Measurements from ENCODE around the gene EARS2. TPM values are rescaled to one million over a fixed set of nuclear protein-coding genes. Genes with fewer than 3 reads are reported as not detected.

The EARS2 gene
- total RNA-seq, 1 donor from 2014 or later: 26.1 TPM

DNA sequence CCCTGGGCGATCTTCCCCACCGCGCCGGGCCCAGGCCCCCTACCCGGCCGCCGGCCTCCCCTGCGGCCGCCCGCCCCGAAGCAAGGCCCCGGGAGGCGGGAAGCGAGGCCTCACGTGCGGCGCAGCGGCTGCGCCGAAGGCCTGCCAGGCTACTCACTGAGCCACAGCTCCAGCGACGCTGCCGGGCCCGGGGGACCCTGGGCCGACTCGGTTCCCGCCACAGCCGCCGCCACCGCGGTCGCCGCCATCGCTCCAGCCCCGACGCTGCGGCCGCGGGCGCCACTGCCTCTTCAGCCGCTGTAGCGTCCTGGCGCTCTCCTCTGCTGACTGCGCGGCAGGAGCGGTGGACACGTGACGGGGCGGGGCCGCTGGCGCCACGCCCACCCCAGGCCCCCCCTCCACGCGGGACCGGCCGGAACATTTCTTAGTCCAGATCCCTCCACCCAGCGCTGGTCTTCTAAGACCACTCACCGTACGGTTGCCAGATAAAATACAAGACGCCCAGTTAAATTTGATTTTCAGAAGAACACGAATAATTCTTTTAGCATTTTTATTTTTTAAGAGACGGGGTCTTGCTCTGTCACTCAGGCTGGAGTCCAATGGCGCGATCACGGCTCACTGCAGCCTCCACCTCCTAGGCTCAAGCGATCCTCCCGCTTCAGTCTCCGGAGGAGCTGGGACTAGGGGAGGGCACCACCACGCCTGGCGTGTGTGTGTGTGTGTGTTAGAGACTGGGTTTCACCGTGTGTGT is 46.8 kb downstream of the EARS2 start, which contains the start of gene GGA2:
Gene GGA2, minus strand, starts transcription at position 331 of the 751 bp plus-strand sequence. Its CDS starts 83 bp downstream, at position 248.
- Histone ChIP-seq H3K9me3 (ENCODE audit: control insufficient read depth in 3 of 3, low read length in 3 of 3) (no peaks in the 10 kb centered on the region), H3K9ac (ENCODE audit: low read depth in 1 of 3, low read length in 3 of 3) (peak within 1 kb of the TSS; percentile 68 to 89 (median 80)), H3K27me3 (ENCODE audit: control insufficient read depth in 3 of 3, insufficient read depth in 3 of 3, low read length in 3 of 3) (no peaks in the 10 kb centered on the region), H3K4me3 (ENCODE audit: low read length in 3 of 3) (peak within 1 kb of the TSS; percentile 73 to 84 (median 81)), H3K27ac (ENCODE audit: low read depth, low read length) (peak within 1 kb of the TSS; percentile 64), H3K36me3 (ENCODE audit: control insufficient read depth in 3 of 3, insufficient read depth in 3 of 3, low read length in 3 of 3) (peaks cover 4 to 6% (median 6%) of the 10 kb centered on the region in 3 donors), H3K4me1 (ENCODE audit: control insufficient read depth in 3 of 3, insufficient read depth in 3 of 3, low read length in 3 of 3) (peaks cover 23 to 31% (median 25%) of the 10 kb centered on the region in 3 donors)

DNA sequence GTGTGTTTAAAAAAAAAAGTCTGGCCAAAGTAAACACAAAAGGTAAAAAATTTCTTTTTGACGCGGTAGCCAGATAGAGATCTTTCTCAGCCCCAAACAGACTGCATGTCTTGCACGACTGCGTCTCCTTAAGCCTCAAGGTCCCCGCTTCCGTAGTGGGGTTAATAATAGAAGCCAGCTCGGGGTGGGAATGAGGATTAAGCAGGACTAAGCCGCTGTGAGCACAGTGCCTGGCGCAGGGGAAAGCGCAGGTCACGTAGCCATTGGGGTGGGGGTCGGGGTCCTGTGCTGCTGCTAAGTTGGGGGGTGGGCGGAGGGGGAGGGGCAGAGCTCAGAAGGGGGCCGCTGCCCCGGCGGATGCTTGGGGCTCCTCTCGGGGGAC is 47.4 kb downstream of the EARS2 start:
- peaks cover 28 to 37% (median 29%) of the 10 kb centered on the region in 3 donors for H3K4me1 ChIP-seq (ENCODE audit: control insufficient read depth in 3 of 3, insufficient read depth in 3 of 3, low read length in 3 of 3)
- peak overlapping the region; percentile 68 to 89 (median 80) for H3K9ac ChIP-seq (ENCODE audit: low read depth in 1 of 3, low read length in 3 of 3)

GRCh38 chr16:23509441-23509754 is 47.8 kb downstream of the EARS2 start:
- Histone ChIP-seq H3K27ac (ENCODE audit: low read depth, low read length) (no peak overlapping the region), H3K4me3 (ENCODE audit: low read length in 3 of 3) (peak overlapping the region; percentile 73 to 84 (median 81)), H3K9me3 (ENCODE audit: control insufficient read depth in 3 of 3, low read length in 3 of 3) (no peaks in the 10 kb centered on the region), H3K36me3 (ENCODE audit: control insufficient read depth in 3 of 3, insufficient read depth in 3 of 3, low read length in 3 of 3) (peaks cover 0 to 3% (median 1%) of the 10 kb centered on the region in 3 donors), H3K27me3 (ENCODE audit: control insufficient read depth in 3 of 3, insufficient read depth in 3 of 3, low read length in 3 of 3) (no peaks in the 10 kb centered on the region), H3K9ac (ENCODE audit: low read depth in 1 of 3, low read length in 3 of 3) (peak overlapping the region; percentile 68 to 89 (median 80)), H3K4me1 (ENCODE audit: control insufficient read depth in 3 of 3, insufficient read depth in 3 of 3, low read length in 3 of 3) (peaks cover 32 to 40% (median 33%) of the 10 kb centered on the region in 3 donors)

More for the DNA sequence above, 47.4 kb downstream of the EARS2 start:
- Histone ChIP-seq H3K4me3 (ENCODE audit: low read length in 3 of 3) (peak overlapping the region; percentile 73 to 84 (median 81)), H3K36me3 (ENCODE audit: control insufficient read depth in 3 of 3, insufficient read depth in 3 of 3, low read length in 3 of 3) (peaks cover 3 to 6% (median 5%) of the 10 kb centered on the region in 3 donors), H3K27me3 (ENCODE audit: control insufficient read depth in 3 of 3, insufficient read depth in 3 of 3, low read length in 3 of 3) (no peaks in the 10 kb centered on the region), H3K9me3 (ENCODE audit: control insufficient read depth in 3 of 3, low read length in 3 of 3) (no peaks in the 10 kb centered on the region), H3K27ac (ENCODE audit: low read depth, low read length) (peak overlapping the region; percentile 64)

DNA sequence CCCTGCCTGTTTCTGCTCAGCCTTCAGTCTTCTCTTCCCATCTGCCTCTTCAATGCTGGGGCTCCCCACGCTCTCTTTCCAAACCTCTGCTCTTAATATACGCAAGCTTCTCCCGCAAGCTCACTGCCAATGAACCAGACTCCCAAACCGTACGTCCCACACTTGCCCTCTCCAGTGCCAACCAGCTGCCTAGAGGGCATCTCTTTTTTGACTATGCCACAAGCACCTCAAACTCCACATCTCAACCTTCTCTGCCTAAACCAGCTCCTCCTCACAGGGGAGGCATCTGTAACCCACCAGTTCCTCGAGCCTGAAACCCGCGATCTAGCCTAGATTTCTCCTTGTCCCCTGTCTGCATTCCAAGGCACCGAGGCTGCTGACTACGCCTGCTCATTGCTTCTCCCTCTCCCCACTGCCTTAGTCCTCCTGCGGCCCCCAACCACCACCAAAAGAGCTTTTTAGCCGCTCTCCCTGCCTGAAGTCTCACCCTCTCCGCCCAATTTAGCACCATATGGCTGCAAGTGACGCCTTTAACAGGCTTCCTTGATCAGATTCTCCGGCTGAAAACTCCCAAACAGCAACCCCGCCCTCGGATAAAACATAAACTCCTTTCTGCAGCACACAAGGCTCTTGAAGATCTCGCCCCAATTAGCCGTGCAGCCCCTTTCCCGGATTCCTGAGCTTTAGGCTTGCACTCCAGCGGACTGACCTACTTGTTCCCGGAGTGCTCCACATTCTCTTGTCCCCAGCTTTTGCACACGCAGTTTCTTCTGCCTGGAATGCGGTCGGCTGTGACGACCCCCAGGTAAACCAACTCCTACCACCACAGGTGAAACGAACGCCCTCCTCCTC is 48.3 kb downstream of the EARS2 start:
- Histone ChIP-seq H3K36me3 (ENCODE audit: control insufficient read depth in 3 of 3, insufficient read depth in 3 of 3, low read length in 3 of 3) (peaks cover 0 to 3% (median 0%) of the 10 kb centered on the region in 3 donors), H3K4me3 (ENCODE audit: low read length in 3 of 3) (peak overlapping the region; percentile 73 to 84 (median 81)), H3K9me3 (ENCODE audit: control insufficient read depth in 3 of 3, low read length in 3 of 3) (no peaks in the 10 kb centered on the region), H3K4me1 (ENCODE audit: control insufficient read depth in 3 of 3, insufficient read depth in 3 of 3, low read length in 3 of 3) (peaks cover 37 to 46% (median 39%) of the 10 kb centered on the region in 3 donors), H3K9ac (ENCODE audit: low read depth in 1 of 3, low read length in 3 of 3) (peak overlapping the region; percentile 68 to 89 (median 80)), H3K27me3 (ENCODE audit: control insufficient read depth in 3 of 3, insufficient read depth in 3 of 3, low read length in 3 of 3) (no peaks in the 10 kb centered on the region), H3K27ac (ENCODE audit: low read depth, low read length) (peak overlapping the region; percentile 39)

GRCh38 chr16:23506606-23506994 is 50.5 kb downstream of the EARS2 start:
- no peak overlapping the region for H3K27ac ChIP-seq (ENCODE audit: low read depth, low read length)
- no peak overlapping the region for H3K9ac ChIP-seq (ENCODE audit: low read depth in 1 of 3, low read length in 3 of 3)
- peaks cover 0 to 6% (median 0%) of the 10 kb centered on the region in 3 donors for H3K36me3 ChIP-seq (ENCODE audit: control insufficient read depth in 3 of 3, insufficient read depth in 3 of 3, low read length in 3 of 3)
- no peaks in the 10 kb centered on the region for H3K9me3 ChIP-seq (ENCODE audit: control insufficient read depth in 3 of 3, low read length in 3 of 3)
- peaks cover 37 to 47% (median 39%) of the 10 kb centered on the region in 3 donors for H3K4me1 ChIP-seq (ENCODE audit: control insufficient read depth in 3 of 3, insufficient read depth in 3 of 3, low read length in 3 of 3)
- H3K4me3 ChIP-seq (ENCODE audit: low read length in 3 of 3): no peak overlapping the region
- H3K27me3 ChIP-seq (ENCODE audit: control insufficient read depth in 3 of 3, insufficient read depth in 3 of 3, low read length in 3 of 3): no peaks in the 10 kb centered on the region

DNA sequence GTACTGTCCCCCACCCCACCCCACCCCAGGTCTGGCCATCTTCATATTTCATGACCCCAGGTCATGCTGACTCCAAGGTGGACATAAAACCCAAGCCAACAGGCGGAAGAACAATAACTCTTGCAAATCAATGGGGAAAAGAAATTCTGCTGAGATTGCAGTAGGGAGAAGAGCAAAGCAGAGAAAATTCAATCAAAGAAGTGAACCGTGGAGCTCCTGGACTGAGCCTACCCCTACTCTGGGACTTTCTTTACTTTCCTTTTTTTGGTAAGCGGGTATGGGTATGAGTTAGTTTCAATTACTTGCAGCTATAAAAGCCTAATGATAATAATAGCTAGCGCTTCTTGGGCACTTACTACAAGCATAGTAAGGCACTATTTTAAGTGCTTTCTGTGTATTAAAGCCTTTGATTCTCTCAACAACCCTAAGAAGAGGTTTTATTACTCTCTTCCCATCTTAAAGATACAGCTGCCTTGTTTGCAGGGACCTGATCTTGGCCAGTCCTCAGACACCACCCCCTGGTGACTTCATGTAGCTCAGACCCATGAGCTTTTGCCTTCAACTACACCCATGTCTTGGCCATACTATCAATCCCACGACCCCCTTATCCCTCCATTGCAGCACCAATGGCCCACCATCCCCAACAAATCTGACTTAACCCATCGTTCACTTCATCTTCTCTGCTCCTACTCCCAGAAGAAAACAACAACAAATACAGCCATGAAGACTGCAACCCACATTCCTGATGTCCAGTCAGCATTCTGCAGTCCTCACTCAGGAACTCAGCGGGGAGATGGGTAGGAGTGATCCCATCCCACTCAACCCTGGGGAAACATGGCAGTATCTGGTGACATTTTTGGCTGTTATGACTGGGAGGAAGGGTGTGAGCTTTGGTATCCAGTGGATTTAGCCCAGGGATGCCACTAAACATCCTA is 51.2 kb downstream of the EARS2 start:
- Histone ChIP-seq H3K27me3 (ENCODE audit: control insufficient read depth in 3 of 3, insufficient read depth in 3 of 3, low read length in 3 of 3) (no peaks in the 10 kb centered on the region), H3K4me1 (ENCODE audit: control insufficient read depth in 3 of 3, insufficient read depth in 3 of 3, low read length in 3 of 3) (peaks cover 37 to 51% (median 39%) of the 10 kb centered on the region in 3 donors), H3K9ac (ENCODE audit: low read depth in 1 of 3, low read length in 3 of 3) (peak overlapping the region in 1 of 3 donors; percentile 12), H3K9me3 (ENCODE audit: control insufficient read depth in 3 of 3, low read length in 3 of 3) (no peaks in the 10 kb centered on the region), H3K27ac (ENCODE audit: low read depth, low read length) (peak overlapping the region; percentile 69), H3K36me3 (ENCODE audit: control insufficient read depth in 3 of 3, insufficient read depth in 3 of 3, low read length in 3 of 3) (peaks cover 0 to 6% (median 0%) of the 10 kb centered on the region in 3 donors), H3K4me3 (ENCODE audit: low read length in 3 of 3) (peak overlapping the region in 1 of 3 donors; percentile 13)

GRCh38 chr16:23505180-23505665 is 51.9 kb downstream of the EARS2 start:
- Histone ChIP-seq H3K4me1 (ENCODE audit: control insufficient read depth in 3 of 3, insufficient read depth in 3 of 3, low read length in 3 of 3) (peaks cover 33 to 47% (median 37%) of the 10 kb centered on the region in 3 donors), H3K27ac (ENCODE audit: low read depth, low read length) (peak overlapping the region; percentile 69), H3K36me3 (ENCODE audit: control insufficient read depth in 3 of 3, insufficient read depth in 3 of 3, low read length in 3 of 3) (peaks cover 0 to 7% (median 0%) of the 10 kb centered on the region in 3 donors), H3K9me3 (ENCODE audit: control insufficient read depth in 3 of 3, low read length in 3 of 3) (no peaks in the 10 kb centered on the region), H3K9ac (ENCODE audit: low read depth in 1 of 3, low read length in 3 of 3) (peak overlapping the region in 1 of 3 donors; percentile 1), H3K4me3 (ENCODE audit: low read length in 3 of 3) (peak overlapping the region in 1 of 3 donors; percentile 31), H3K27me3 (ENCODE audit: control insufficient read depth in 3 of 3, insufficient read depth in 3 of 3, low read length in 3 of 3) (no peaks in the 10 kb centered on the region)

DNA sequence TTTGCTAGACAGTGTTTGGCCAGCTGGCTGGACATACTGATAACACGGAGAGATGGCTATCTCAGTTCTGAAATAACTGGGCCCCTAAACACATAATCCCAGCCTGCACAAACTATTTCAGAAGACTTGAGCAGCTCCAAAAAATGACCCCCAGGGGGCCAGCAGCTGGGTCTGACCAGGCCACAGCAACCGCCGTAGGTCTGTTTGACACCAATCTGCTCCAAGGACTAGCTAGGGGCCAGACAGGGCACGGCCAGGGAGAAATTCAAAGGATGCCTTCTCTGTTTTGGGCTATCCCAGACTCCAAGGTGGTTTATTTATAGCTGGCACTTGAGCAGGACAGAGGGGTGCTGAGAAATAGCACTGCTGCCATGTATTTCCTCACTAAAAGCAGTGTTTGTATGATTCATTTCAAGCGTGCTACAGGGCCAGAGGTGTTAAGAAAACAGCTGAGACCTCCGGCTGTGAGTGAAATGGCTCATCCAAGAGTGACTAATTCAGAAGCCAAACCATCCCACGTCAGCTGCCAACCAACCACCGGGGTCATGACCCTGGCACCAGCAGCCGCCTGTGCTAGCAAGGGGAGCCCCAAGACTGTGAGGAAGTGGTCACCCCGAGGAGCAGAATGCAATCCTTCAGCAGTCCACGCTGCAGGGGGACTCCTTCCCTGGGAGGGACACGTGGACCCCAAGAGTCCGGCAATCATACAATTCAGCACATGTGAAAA is 52.5 kb downstream of the EARS2 start:
- peaks cover 33 to 47% (median 37%) of the 10 kb centered on the region in 3 donors for H3K4me1 ChIP-seq (ENCODE audit: control insufficient read depth in 3 of 3, insufficient read depth in 3 of 3, low read length in 3 of 3)
- peak overlapping the region; percentile 1 to 53 (median 2) for H3K9ac ChIP-seq (ENCODE audit: low read depth in 1 of 3, low read length in 3 of 3)
- H3K4me3 ChIP-seq (ENCODE audit: low read length in 3 of 3): peak overlapping the region in 1 of 3 donors; percentile 31
- H3K9me3 ChIP-seq (ENCODE audit: control insufficient read depth in 3 of 3, low read length in 3 of 3): no peaks in the 10 kb centered on the region
- no peaks in the 10 kb centered on the region for H3K27me3 ChIP-seq (ENCODE audit: control insufficient read depth in 3 of 3, insufficient read depth in 3 of 3, low read length in 3 of 3)
- H3K36me3 ChIP-seq (ENCODE audit: control insufficient read depth in 3 of 3, insufficient read depth in 3 of 3, low read length in 3 of 3): peaks cover 0 to 8% (median 0%) of the 10 kb centered on the region in 3 donors
- peak overlapping the region; percentile 69 for H3K27ac ChIP-seq (ENCODE audit: low read depth, low read length)
